Activated CD4-positive, alpha-beta memory T cell treated with anti-CD3 and anti-CD28 coated beads, Interleukin-2, amount 10 ng/mL, durations not matched to agents 7 days and 5 days (primary cell): ENCODE measurements around the gene ZDHHC23. TPM values are rescaled to one million over a fixed set of nuclear protein-coding genes. Genes with fewer than 3 reads are reported as not detected.

ENCODE experiments used
- CTCF ChIA-PET: fragments of 350-600 bp; sonication (Branson Sonifier 250); formaldehyde crosslinking; loops from one replicate; lab custom pipeline; 2021; ENCODE audit warnings: antibody characterized with exemption, inconsistent platforms; lab: Charles Lee
- POLR2A ChIA-PET: fragments of 350-600 bp; sonication (Branson Sonifier 250); formaldehyde crosslinking; loops from one replicate; lab custom pipeline; 2021; ENCODE audit warnings: antibody characterized with exemption; lab: Charles Lee
- DNase-seq: peaks from one replicate; pipeline ENCODE4 v3.0.0-alpha.2; 2020
- H3K27ac Mint-ChIP-seq: one replicate; pipeline ENCODE4 v1.8.0; 2021; ENCODE audit warnings: mild to moderate bottlenecking, mixed read lengths
- H3K27me3 Mint-ChIP-seq: one replicate; pipeline ENCODE4 v1.8.0; 2021; ENCODE audit warnings: mixed read lengths
- H3K36me3 Mint-ChIP-seq: one replicate; pipeline ENCODE4 v1.8.0; 2021; ENCODE audit warnings: low read depth, mixed read lengths
- H3K4me1 Mint-ChIP-seq: one replicate; pipeline ENCODE4 v1.8.0; 2021; ENCODE audit warnings: mixed read lengths
- H3K4me3 Mint-ChIP-seq: one replicate; pipeline ENCODE4 v1.8.0; 2021; ENCODE audit warnings: mild to moderate bottlenecking, mixed read lengths
- H3K9me3 Mint-ChIP-seq: one replicate; pipeline ENCODE4 v1.8.0; 2021; ENCODE audit warnings: mixed read lengths
- total RNA-seq, 2 experiments: library from RNA; stranded (reverse); gene quantifications; one replicate each; pipeline ENCODE4 v1.2.3, GENCODE V29; 2021

Gene ZDHHC23
- total RNA-seq, 2 experiments from 2014 or later = 3.1 to 3.9 TPM

GRCh38 chr3:113954091-113954685 is 6.4 kb downstream of the ZDHHC23 start:
- H3K9me3 Mint-ChIP-seq = no peaks in the 10 kb centered on the region
- CTCF ChIA-PET = no interaction called here

DNA sequence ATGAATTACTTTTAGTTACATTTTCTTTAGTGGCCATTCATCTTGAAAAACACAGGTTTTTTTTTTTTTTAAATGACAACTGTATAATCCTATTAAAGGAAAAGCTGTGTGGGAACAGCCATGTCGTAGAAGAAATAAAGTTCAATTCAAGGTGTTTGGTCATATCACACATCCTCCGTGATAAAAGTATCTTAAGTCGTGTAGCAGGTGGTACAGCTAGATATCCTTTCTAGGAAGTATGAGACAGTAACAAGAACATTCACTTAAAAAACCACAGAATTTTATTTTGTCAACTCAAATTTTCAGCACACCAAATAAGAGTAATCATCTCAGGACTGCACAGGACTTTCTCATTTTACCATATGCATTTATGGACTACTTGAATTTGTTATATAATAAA is 16.1 kb downstream of the ZDHHC23 start:
- CTCF ChIA-PET = interaction anchor here (1.4 kb wide), 1 partner anchor 119 kb away, joined by 3 read pairs; no protein-coding TSS in a partner anchor
- peaks cover 11% of the 10 kb centered on the region for H3K4me1 Mint-ChIP-seq

More at GRCh38 chr3:113954091-113954685, 6.4 kb downstream of the ZDHHC23 start:
- Mint-ChIP-seq H3K4me3 (no peak overlapping the region), H3K36me3 (no peaks in the 10 kb centered on the region), H3K4me1 (peaks cover 18% of the 10 kb centered on the region), H3K27me3 (peaks cover 5% of the 10 kb centered on the region), H3K27ac (no peak overlapping the region)
- POLR2A ChIA-PET = no interaction called here
- no peak for DNase-seq

GRCh38 chr3:113966172-113966571 is 18.4 kb downstream of the ZDHHC23 start:
- no peaks in the 10 kb centered on the region for H3K27me3 Mint-ChIP-seq
- H3K27ac Mint-ChIP-seq = no peak overlapping the region
- H3K36me3 Mint-ChIP-seq = no peaks in the 10 kb centered on the region
- no peak overlapping the region for H3K4me3 Mint-ChIP-seq
- ChIA-PET POLR2A (no interaction called here), CTCF (no interaction called here)
- peaks cover 11% of the 10 kb centered on the region for H3K4me1 Mint-ChIP-seq
- DNase-seq = no peak
- no peaks in the 10 kb centered on the region for H3K9me3 Mint-ChIP-seq

More for the DNA sequence above, 16.1 kb downstream of the ZDHHC23 start:
- DNase-seq = no peak
- Mint-ChIP-seq H3K9me3 (no peaks in the 10 kb centered on the region), H3K4me3 (no peak overlapping the region), H3K27me3 (no peaks in the 10 kb centered on the region), H3K36me3 (no peaks in the 10 kb centered on the region), H3K27ac (no peak overlapping the region)
- POLR2A ChIA-PET = no interaction called here

DNA sequence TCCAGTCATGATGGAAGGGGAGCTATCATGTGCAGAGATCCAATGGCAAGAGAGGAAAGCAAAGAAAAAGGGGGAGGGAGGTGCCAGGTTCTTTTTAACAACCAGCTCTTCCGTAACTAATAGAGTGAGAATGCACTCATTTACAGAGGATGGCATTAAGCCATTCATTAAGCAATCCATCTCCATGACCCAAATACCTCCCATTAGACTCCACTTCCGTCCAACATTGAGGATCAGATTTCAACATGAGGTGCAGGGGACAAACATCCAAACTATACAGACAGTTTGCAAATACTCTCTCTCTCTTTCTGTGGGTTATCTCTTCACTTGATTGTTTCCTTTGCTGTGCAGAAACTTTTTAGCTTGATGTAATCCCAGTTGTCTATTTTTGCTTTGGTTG is 21.2 kb downstream of the ZDHHC23 start:
- CTCF ChIA-PET = interaction anchor here (0.6 kb wide), 1 partner anchor 870 kb away, joined by 4 read pairs; no protein-coding TSS in a partner anchor

DNA sequence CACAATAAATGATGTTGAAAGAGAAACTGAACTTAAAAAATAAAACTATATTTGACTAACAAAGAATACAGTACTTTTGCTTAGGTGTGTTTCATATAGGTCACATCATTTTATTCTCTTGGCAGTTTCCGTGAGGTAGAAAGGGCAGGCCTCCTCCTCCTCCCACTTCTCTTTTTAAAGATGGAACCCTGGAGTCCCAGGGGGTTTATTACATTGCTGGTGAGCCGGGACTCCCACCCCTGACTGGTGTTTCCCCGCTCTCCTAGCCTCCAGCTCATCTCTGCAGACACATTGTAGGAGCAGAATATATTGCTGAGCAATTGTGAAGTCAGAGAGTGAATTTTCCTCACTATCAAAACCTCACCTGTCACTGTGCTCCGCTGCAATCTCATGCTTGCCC is 30.0 kb downstream of the ZDHHC23 start:
- H3K4me3 Mint-ChIP-seq = no peak overlapping the region
- ChIA-PET POLR2A (no interaction called here), CTCF (no interaction called here)
- H3K27ac Mint-ChIP-seq = no peak overlapping the region
- no peak for DNase-seq
- no peaks in the 10 kb centered on the region for H3K4me1 Mint-ChIP-seq
- H3K27me3 Mint-ChIP-seq = no peaks in the 10 kb centered on the region
- H3K9me3 Mint-ChIP-seq = peaks cover 11% of the 10 kb centered on the region
- peaks cover 14% of the 10 kb centered on the region for H3K36me3 Mint-ChIP-seq

More for the DNA sequence above, 21.2 kb downstream of the ZDHHC23 start:
- POLR2A ChIA-PET = no interaction called here
- Mint-ChIP-seq H3K4me1 (peaks cover 7% of the 10 kb centered on the region), H3K27ac (no peak overlapping the region), H3K27me3 (no peaks in the 10 kb centered on the region), H3K4me3 (no peak overlapping the region), H3K9me3 (peaks cover 16% of the 10 kb centered on the region), H3K36me3 (peaks cover 15% of the 10 kb centered on the region)
- DNase-seq = no peak

DNA sequence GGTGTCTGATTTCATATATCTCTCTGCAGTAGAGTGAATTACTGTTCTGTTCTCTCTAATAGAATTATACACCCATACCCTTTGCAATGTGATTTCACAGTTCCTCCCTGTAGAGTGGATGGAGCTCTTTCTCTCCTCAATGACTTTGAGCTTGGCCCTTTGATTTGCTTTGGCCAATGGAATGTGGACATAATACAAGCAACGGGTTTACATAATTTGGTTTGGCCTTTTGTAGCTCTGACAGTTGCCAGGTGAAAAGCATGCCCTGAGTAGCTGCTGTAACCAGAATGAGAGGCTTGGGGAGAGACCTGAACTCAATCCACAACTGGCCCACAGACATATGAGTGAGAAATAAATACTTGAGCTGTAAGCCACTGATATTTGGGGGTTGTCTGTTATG is 32.1 kb downstream of the ZDHHC23 start:
- DNase-seq = no peak
- Mint-ChIP-seq H3K36me3 (no peaks in the 10 kb centered on the region), H3K4me1 (no peaks in the 10 kb centered on the region), H3K4me3 (no peak overlapping the region), H3K27me3 (no peaks in the 10 kb centered on the region), H3K27ac (no peak overlapping the region), H3K9me3 (no peaks in the 10 kb centered on the region)
- ChIA-PET CTCF (no interaction called here), POLR2A (no interaction called here)

DNA sequence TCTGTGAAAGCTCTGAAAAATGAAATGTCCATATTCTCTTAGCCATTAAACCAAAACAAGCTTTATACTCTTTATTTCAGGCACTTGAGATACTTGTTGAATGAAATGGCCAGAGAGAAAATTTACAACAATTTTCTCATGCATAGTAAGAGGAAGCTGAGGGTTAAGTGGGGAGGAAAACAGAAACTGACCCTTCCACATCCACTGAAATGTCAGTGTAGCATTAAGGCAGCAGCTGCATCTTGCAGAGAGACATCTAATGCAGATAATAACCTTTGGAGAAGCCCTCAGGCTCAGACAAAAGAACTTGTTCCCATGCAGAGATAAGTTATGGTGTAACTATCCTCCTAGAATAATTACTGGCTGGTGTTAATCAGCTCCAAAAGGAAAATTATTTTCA is 34.0 kb downstream of the ZDHHC23 start:
- Mint-ChIP-seq H3K9me3 (no peaks in the 10 kb centered on the region), H3K4me1 (no peaks in the 10 kb centered on the region), H3K27me3 (no peaks in the 10 kb centered on the region), H3K4me3 (no peak overlapping the region), H3K36me3 (no peaks in the 10 kb centered on the region), H3K27ac (no peak overlapping the region)
- DNase-seq = no peak
- CTCF ChIA-PET = no interaction called here
- POLR2A ChIA-PET = no interaction called here

- DNase-seq = no peak
- no peaks in the 10 kb centered on the region for H3K36me3 Mint-ChIP-seq
- POLR2A ChIA-PET = no interaction called here
These were observed 35.7 kb downstream of the ZDHHC23 start for GRCh38 chr3:113983544-113983943.

GRCh38 chr3:113985541-113985940 is 37.7 kb downstream of the ZDHHC23 start:
- H3K4me1 Mint-ChIP-seq = no peaks in the 10 kb centered on the region
- no peaks in the 10 kb centered on the region for H3K9me3 Mint-ChIP-seq
- H3K27me3 Mint-ChIP-seq = no peaks in the 10 kb centered on the region
- H3K36me3 Mint-ChIP-seq = no peaks in the 10 kb centered on the region
- no peak for DNase-seq
- no peak overlapping the region for H3K27ac Mint-ChIP-seq
- ChIA-PET POLR2A (no interaction called here), CTCF (no interaction called here)
- no peak overlapping the region for H3K4me3 Mint-ChIP-seq

More at GRCh38 chr3:113983544-113983943, 35.7 kb downstream of the ZDHHC23 start:
- no peak overlapping the region for H3K4me3 Mint-ChIP-seq
- H3K27ac Mint-ChIP-seq = no peak overlapping the region
- H3K27me3 Mint-ChIP-seq = no peaks in the 10 kb centered on the region
- H3K4me1 Mint-ChIP-seq = no peaks in the 10 kb centered on the region
- H3K9me3 Mint-ChIP-seq = no peaks in the 10 kb centered on the region
- CTCF ChIA-PET = no interaction called here

- Mint-ChIP-seq H3K27ac (no peak overlapping the region), H3K4me1 (no peaks in the 10 kb centered on the region), H3K4me3 (no peak overlapping the region), H3K9me3 (peaks cover 7% of the 10 kb centered on the region), H3K36me3 (peaks cover 7% of the 10 kb centered on the region), H3K27me3 (no peaks in the 10 kb centered on the region)
- DNase-seq = no peak
- ChIA-PET CTCF (no interaction called here), POLR2A (no interaction called here)
These were observed 57.7 kb downstream of the ZDHHC23 start for GRCh38 chr3:114005481-114005880.

GRCh38 chr3:114011059-114011797 is 63.4 kb downstream of the ZDHHC23 start:
- CTCF ChIA-PET = interaction anchor here (1.0 kb wide), 1 partner anchor 16 kb away, joined by 3 read pairs; no protein-coding TSS in a partner anchor
- no peaks in the 10 kb centered on the region for H3K9me3 Mint-ChIP-seq

More at GRCh38 chr3:114011059-114011797, 63.4 kb downstream of the ZDHHC23 start:
- H3K36me3 Mint-ChIP-seq = no peaks in the 10 kb centered on the region
- H3K27me3 Mint-ChIP-seq = no peaks in the 10 kb centered on the region
- H3K4me1 Mint-ChIP-seq = no peaks in the 10 kb centered on the region
- no peak overlapping the region for H3K27ac Mint-ChIP-seq
- no peak overlapping the region for H3K4me3 Mint-ChIP-seq
- POLR2A ChIA-PET = no interaction called here
- no peak for DNase-seq
